ENCODE data around the gene TXNRD1. TPM values are rescaled to one million over a fixed set of nuclear protein-coding genes. Genes with fewer than 3 reads are reported as not detected.

Gene TXNRD1
- total RNA-seq, 1 experiment from 2014 or later, result 69.4 TPM

DNA sequence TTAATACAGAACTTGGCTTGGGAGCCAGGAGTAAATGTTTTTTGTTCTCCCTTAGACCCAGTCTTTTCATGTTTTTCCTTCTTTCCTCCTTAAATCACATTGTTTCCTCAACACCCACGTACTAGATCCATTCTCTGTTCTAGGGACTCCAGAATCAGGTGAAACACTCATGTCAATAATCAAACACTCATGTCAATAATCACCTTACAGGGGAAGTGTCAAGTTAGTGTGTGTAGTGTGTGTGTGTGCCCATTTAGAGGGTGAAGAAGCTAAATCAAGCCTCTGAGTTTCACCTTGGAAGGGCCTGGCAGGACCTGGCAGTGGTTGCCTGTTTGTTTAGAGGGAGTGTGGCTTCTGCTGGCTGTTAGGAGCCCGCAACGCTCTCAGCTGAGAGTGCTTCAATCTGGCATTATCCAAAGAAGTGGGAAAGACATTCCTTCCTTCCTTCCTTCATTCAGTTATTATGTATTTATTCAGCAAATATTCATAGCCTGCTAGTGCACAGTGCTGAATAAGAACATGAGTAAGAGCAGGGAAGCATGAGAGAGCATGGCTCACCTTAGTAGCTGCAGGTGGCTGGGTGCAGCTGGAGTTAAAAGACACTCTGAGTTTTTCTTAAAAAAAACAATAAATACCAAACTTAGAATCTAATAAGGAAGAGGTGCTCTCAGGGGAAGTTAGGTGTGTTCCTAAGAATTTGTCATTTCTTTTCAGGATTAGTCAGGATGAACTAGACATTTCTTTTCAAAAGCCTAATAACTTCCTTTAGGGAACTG is 70.3 kb downstream of the TXNRD1 start:
- H3K4me1 ChIP-seq (ENCODE audit: low read length), result peaks cover 35% of the 10 kb centered on the region
- H3K27ac ChIP-seq (ENCODE audit: low read length), result peak overlapping the region; percentile 90
- peak overlapping the region; percentile 74; the same call in 1 of the 2 replicates for H3K4me3 ChIP-seq (ENCODE audit: low read length)
- no peaks in the 10 kb centered on the region for H3K27me3 ChIP-seq (ENCODE audit: low read length)
- H3K9me2 ChIP-seq (replicated peaks; ENCODE audit: insufficient read depth, low read length), result no peaks in the 10 kb centered on the region
- H3K36me3 ChIP-seq (ENCODE audit: insufficient read depth, low read length), result peaks cover 3% of the 10 kb centered on the region; the same call in 1 of the 2 replicates
- H4K20me1 ChIP-seq (ENCODE audit: insufficient read depth, low read depth, low read length), result no peaks in the 10 kb centered on the region
- peak; percentile 56 for DNase-seq
- peak overlapping the region; percentile 96 for H3K4me2 ChIP-seq (ENCODE audit: low read depth, low read length, poor library complexity, severe bottlenecking)
- peak overlapping the region; percentile 74 for H2AFZ ChIP-seq (ENCODE audit: low read length)
- H3K79me2 ChIP-seq (ENCODE audit: low read length), result peaks cover 36% of the 10 kb centered on the region
- H3K9ac ChIP-seq (ENCODE audit: low read length), result peak overlapping the region; percentile 56
- no peaks in the 10 kb centered on the region for H3K9me3 ChIP-seq (ENCODE audit: low read length)

DNA sequence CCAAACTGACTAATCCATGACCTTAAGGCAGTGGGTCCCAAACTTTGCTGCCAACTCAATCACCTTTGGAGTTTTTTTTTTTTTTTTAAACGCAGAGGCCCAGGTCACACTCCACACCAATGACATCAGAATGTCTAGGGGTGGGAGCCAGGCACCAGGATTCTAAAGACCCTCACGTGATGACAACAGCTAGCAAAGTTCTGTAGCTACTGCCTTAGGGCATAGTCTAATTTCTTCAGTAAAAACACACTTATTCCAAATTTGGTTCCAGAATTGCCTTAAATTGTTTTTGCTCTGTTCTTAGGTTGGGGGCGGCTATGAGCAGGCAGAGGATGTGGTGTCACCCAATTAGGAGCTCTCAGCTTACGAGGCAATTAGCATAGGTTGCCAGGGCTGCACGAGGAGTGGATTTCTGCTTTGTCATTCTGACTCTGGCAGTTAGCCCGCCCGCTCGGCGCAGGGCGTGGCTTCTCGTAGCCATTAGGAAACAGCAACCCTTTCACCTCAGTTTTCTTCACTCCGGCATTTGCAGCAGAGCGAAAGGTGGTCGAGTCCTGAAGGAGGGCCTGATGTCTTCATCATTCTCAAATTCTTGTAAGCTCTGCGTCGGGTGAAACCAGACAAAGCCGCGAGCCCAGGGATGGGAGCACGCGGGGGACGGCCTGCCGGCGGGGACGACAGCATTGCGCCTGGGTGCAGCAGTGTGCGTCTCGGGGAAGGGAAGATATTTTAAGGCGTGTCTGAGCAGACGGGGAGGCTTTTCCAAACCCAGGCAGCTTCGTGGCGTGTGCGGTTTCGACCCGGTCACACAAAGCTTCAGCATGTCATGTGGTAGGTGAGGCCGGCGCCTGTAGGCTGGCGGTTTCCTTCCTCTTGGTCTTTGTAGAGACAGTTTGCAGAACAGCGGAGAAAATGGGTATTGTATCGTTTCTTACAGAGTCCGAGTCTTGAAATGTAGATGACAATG is 71.2 kb downstream of the TXNRD1 start:
- Histone ChIP-seq H3K9me2 (replicated peaks; ENCODE audit: insufficient read depth, low read length) (no peaks in the 10 kb centered on the region), H3K27ac (ENCODE audit: low read length) (peak overlapping the region; percentile 90), H3K4me3 (ENCODE audit: low read length) (peak overlapping the region; percentile 74), H2AFZ (ENCODE audit: low read length) (peak overlapping the region; percentile 74; the same call in 1 of the 2 replicates), H3K36me3 (ENCODE audit: insufficient read depth, low read length) (peaks cover 6% of the 10 kb centered on the region; the same call in 1 of the 2 replicates), H3K4me1 (ENCODE audit: low read length) (peaks cover 33% of the 10 kb centered on the region), H3K27me3 (ENCODE audit: low read length) (no peaks in the 10 kb centered on the region), H3K9ac (ENCODE audit: low read length) (peak overlapping the region; percentile 82), H4K20me1 (ENCODE audit: insufficient read depth, low read depth, low read length) (no peaks in the 10 kb centered on the region), H3K79me2 (ENCODE audit: low read length) (peaks cover 42% of the 10 kb centered on the region), H3K4me2 (ENCODE audit: low read depth, low read length, poor library complexity, severe bottlenecking) (peak overlapping the region; percentile 96), H3K9me3 (ENCODE audit: low read length) (no peaks in the 10 kb centered on the region)
- DNase-seq, result peak; percentile 98

GRCh38 chr12:104288635-104289274 is 73.2 kb downstream of the TXNRD1 start:
- Histone ChIP-seq H3K79me2 (ENCODE audit: low read length) (peaks cover 61% of the 10 kb centered on the region), H3K36me3 (ENCODE audit: insufficient read depth, low read length) (peaks cover 19% of the 10 kb centered on the region; the same call in 1 of the 2 replicates), H3K4me3 (ENCODE audit: low read length) (peak overlapping the region; percentile 74), H2AFZ (ENCODE audit: low read length) (peak overlapping the region; percentile 64; the same call in 1 of the 2 replicates), H3K9ac (ENCODE audit: low read length) (peak overlapping the region; percentile 82), H4K20me1 (ENCODE audit: insufficient read depth, low read depth, low read length) (peaks cover 8% of the 10 kb centered on the region; the same call in 1 of the 2 replicates), H3K27ac (ENCODE audit: low read length) (peak overlapping the region; percentile 90), H3K27me3 (ENCODE audit: low read length) (no peaks in the 10 kb centered on the region), H3K9me2 (replicated peaks; ENCODE audit: insufficient read depth, low read length) (no peaks in the 10 kb centered on the region), H3K9me3 (ENCODE audit: low read length) (no peaks in the 10 kb centered on the region), H3K4me1 (ENCODE audit: low read length) (peaks cover 26% of the 10 kb centered on the region), H3K4me2 (ENCODE audit: low read depth, low read length, poor library complexity, severe bottlenecking) (peak overlapping the region; percentile 96)
- DNase-seq, result peak; percentile 95

DNA sequence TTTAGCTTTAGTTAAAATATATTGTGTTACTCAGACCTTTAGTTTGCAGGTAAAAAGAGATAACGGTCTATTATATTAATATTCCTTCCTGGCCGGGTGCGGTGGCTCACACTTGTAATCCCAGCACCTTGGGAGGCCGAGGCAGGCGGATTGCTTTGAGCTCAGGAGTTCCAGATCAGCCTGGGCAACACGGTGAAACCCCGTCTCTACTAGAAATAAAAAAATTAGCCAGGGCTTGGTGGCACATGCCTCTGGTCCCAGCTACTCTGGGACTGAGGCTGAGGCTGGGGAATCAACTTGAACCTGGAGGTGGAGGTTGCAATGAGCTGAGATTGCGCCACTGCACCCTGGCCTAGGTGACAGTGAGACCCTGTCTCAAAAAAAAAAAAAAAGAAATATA is 74.7 kb downstream of the TXNRD1 start:
- no peak overlapping the region for H3K9ac ChIP-seq (ENCODE audit: low read length)

GRCh38 chr12:104290855-104291254 is 75.3 kb downstream of the TXNRD1 start:
- Histone ChIP-seq H3K9me3 (ENCODE audit: low read length) (no peaks in the 10 kb centered on the region), H3K4me2 (ENCODE audit: low read depth, low read length, poor library complexity, severe bottlenecking) (no peak overlapping the region), H3K79me2 (ENCODE audit: low read length) (peaks cover 80% of the 10 kb centered on the region), H3K27me3 (ENCODE audit: low read length) (no peaks in the 10 kb centered on the region), H4K20me1 (ENCODE audit: insufficient read depth, low read depth, low read length) (peaks cover 20% of the 10 kb centered on the region), H3K9me2 (replicated peaks; ENCODE audit: insufficient read depth, low read length) (no peaks in the 10 kb centered on the region), H3K27ac (ENCODE audit: low read length) (no peak overlapping the region), H3K4me3 (ENCODE audit: low read length) (no peak overlapping the region), H3K9ac (ENCODE audit: low read length) (no peak overlapping the region), H2AFZ (ENCODE audit: low read length) (no peak overlapping the region), H3K4me1 (ENCODE audit: low read length) (peaks cover 21% of the 10 kb centered on the region), H3K36me3 (ENCODE audit: insufficient read depth, low read length) (peaks cover 26% of the 10 kb centered on the region; the same call in 1 of the 2 replicates)
- no peak for DNase-seq

More for the DNA sequence above, 74.7 kb downstream of the TXNRD1 start:
- Histone ChIP-seq H3K27ac (ENCODE audit: low read length) (no peak overlapping the region), H3K79me2 (ENCODE audit: low read length) (peaks cover 75% of the 10 kb centered on the region), H3K9me2 (replicated peaks; ENCODE audit: insufficient read depth, low read length) (no peaks in the 10 kb centered on the region), H3K27me3 (ENCODE audit: low read length) (no peaks in the 10 kb centered on the region), H2AFZ (ENCODE audit: low read length) (no peak overlapping the region), H3K4me3 (ENCODE audit: low read length) (no peak overlapping the region), H3K4me1 (ENCODE audit: low read length) (peaks cover 26% of the 10 kb centered on the region), H4K20me1 (ENCODE audit: insufficient read depth, low read depth, low read length) (peaks cover 15% of the 10 kb centered on the region; the same call in 1 of the 2 replicates), H3K4me2 (ENCODE audit: low read depth, low read length, poor library complexity, severe bottlenecking) (peak overlapping the region; percentile 96), H3K9me3 (ENCODE audit: low read length) (no peaks in the 10 kb centered on the region), H3K36me3 (ENCODE audit: insufficient read depth, low read length) (peaks cover 21% of the 10 kb centered on the region; the same call in 1 of the 2 replicates)
- no peak for DNase-seq

GRCh38 chr12:104291867-104292524 is 76.4 kb downstream of the TXNRD1 start:
- no peaks in the 10 kb centered on the region for H3K9me2 ChIP-seq (replicated peaks; ENCODE audit: insufficient read depth, low read length)
- H3K9me3 ChIP-seq (ENCODE audit: low read length), result no peaks in the 10 kb centered on the region
- peaks cover 23% of the 10 kb centered on the region for H4K20me1 ChIP-seq (ENCODE audit: insufficient read depth, low read depth, low read length)
- H3K27ac ChIP-seq (ENCODE audit: low read length), result no peak overlapping the region
- no peaks in the 10 kb centered on the region for H3K27me3 ChIP-seq (ENCODE audit: low read length)
- H3K4me1 ChIP-seq (ENCODE audit: low read length), result peaks cover 13% of the 10 kb centered on the region
- no peak overlapping the region for H3K9ac ChIP-seq (ENCODE audit: low read length)
- no peak overlapping the region for H3K4me2 ChIP-seq (ENCODE audit: low read depth, low read length, poor library complexity, severe bottlenecking)
- H2AFZ ChIP-seq (ENCODE audit: low read length), result no peak overlapping the region
- H3K4me3 ChIP-seq (ENCODE audit: low read length), result no peak overlapping the region
- no peak for DNase-seq
- peaks cover 91% of the 10 kb centered on the region for H3K79me2 ChIP-seq (ENCODE audit: low read length)
- peaks cover 33% of the 10 kb centered on the region; the same call in 1 of the 2 replicates for H3K36me3 ChIP-seq (ENCODE audit: insufficient read depth, low read length)

DNA sequence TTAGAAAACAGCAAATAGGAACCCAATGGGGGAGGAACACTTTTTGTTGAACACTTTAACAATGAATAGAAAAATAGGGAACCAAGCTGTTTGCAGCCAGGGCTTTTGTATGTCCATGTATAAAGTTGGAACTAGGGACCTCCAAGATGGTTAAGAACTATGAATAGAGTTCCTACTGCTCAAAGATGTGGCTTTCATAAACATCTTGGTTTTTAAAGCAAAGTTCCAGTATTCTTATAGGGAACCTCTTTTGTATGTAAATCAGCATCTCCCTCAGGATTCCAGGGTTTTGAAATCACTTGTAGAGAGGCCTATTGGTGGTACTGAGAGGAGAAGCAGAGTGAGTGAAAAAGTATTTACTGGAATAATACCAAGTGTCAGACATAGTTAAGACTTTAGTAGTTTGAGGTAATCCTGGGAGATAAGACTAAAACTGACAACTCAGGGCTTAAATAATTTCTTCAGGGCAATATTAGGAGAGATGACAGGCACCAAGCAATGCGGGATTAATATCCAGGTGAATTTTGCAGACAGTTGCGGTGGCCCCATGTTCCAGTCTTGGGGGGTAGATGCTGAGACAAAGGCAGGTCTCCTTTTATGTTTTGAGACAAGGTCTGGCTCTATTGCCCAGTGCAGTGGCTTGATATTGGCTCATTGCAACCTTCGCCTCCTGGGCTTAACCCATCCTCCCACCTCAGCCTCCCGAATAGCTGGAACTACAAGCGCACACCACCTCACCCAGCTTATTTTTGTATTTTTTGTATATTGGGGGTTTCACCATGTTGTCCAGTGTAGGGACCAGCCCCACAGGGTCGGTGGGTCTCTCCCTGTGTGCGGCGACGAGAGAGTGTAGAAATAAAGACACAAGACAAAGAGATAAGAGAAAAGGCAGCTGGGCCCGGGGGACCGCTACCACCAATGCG is 77.6 kb downstream of the TXNRD1 start:
- H3K4me2 ChIP-seq (ENCODE audit: low read depth, low read length, poor library complexity, severe bottlenecking), result no peak overlapping the region
- H2AFZ ChIP-seq (ENCODE audit: low read length), result no peak overlapping the region
- peaks cover 90% of the 10 kb centered on the region for H3K79me2 ChIP-seq (ENCODE audit: low read length)
- no peaks in the 10 kb centered on the region for H3K27me3 ChIP-seq (ENCODE audit: low read length)
- no peak overlapping the region for H3K9ac ChIP-seq (ENCODE audit: low read length)
- no peaks in the 10 kb centered on the region for H3K9me2 ChIP-seq (replicated peaks; ENCODE audit: insufficient read depth, low read length)
- peaks cover 30% of the 10 kb centered on the region for H4K20me1 ChIP-seq (ENCODE audit: insufficient read depth, low read depth, low read length)
- no peak for DNase-seq
- H3K36me3 ChIP-seq (ENCODE audit: insufficient read depth, low read length), result peaks cover 40% of the 10 kb centered on the region; the same call in 1 of the 2 replicates
- no peaks in the 10 kb centered on the region for H3K9me3 ChIP-seq (ENCODE audit: low read length)
- no peak overlapping the region for H3K4me3 ChIP-seq (ENCODE audit: low read length)
- no peak overlapping the region for H3K27ac ChIP-seq (ENCODE audit: low read length)
- H3K4me1 ChIP-seq (ENCODE audit: low read length), result peaks cover 14% of the 10 kb centered on the region

All from Karpas-422 (cell line).